Stomach (tissue), 4 donors: ENCODE results near the gene MEGF9.

ENCODE experiments used
- POLR2A ChIP-seq, 4 donors: fragments of 450-650 bp; IDR thresholded peaks; one replicate each; pipeline ENCODE4 v1.6.1; 2016; ENCODE audit warnings: antibody characterized with exemption in 4 of 4, control low read depth in 2 of 4, mild to moderate bottlenecking in 1 of 4, moderate library complexity in 1 of 4
- TF ChIP-seq, protein P1 (sequence below), 7 experiments: fragments of 450-650 bp in 4 of 7; fragments of 200-600 bp in 3 of 7; sonication (generic) in 3 of 7; IDR thresholded peaks; one replicate each; pipeline ENCODE4 v1.5.1; 2016 to 2019; ENCODE audit warnings: antibody characterized with exemption in 7 of 7, control low read depth in 2 of 7, mild to moderate bottlenecking in 1 of 7

DNA sequence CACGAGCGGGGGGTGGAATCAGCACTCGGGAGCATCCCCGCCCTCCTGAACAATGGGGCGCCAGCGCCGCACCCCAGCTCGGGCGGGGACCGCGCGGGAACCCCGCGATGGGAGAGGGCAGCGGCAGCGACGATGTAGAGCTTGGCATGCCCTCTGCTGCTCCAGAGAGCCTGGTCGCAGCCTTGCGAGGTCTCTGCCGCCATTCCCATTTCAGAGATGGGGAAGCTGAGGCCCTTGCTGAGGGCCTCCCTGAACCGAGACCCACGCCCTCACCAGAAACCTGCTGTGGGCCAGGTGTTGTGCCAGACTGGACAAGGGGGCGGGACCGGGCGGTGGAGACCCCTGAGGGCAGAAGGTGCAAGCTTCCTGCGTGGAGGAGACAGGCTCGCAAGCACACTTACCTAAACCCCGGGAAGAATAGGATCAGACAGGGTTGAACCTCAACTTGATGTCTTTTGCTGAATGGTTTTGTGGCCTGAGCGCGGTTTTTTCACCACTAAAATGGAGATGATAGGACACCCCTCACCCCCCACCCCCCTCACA, 647 bp upstream of the MEGF9 start:
- no peak for TF ChIP-seq POLR2A (IDR thresholded peaks at IDR 0.05)
- TF ChIP-seq, protein P1, sequence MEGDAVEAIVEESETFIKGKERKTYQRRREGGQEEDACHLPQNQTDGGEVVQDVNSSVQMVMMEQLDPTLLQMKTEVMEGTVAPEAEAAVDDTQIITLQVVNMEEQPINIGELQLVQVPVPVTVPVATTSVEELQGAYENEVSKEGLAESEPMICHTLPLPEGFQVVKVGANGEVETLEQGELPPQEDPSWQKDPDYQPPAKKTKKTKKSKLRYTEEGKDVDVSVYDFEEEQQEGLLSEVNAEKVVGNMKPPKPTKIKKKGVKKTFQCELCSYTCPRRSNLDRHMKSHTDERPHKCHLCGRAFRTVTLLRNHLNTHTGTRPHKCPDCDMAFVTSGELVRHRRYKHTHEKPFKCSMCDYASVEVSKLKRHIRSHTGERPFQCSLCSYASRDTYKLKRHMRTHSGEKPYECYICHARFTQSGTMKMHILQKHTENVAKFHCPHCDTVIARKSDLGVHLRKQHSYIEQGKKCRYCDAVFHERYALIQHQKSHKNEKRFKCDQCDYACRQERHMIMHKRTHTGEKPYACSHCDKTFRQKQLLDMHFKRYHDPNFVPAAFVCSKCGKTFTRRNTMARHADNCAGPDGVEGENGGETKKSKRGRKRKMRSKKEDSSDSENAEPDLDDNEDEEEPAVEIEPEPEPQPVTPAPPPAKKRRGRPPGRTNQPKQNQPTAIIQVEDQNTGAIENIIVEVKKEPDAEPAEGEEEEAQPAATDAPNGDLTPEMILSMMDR (IDR thresholded peaks at IDR 0.05) = no peak
